IMR-90 (cell line): ENCODE data around the gene SNX3.

Experiments
- CTCF ChIP-seq: conservative IDR thresholded peaks from 2 replicates; pipeline ENCODE4 v1.5.1; 2012; ENCODE audit warnings: mild to moderate bottlenecking, low read depth, low read length, improper control_type of control experiment
- SMC3 ChIP-seq: fragments of 150-350 bp; IDR thresholded peaks from 2 replicates; pipeline ENCODE4 v1.6.1; 2016; ENCODE audit warnings: low read depth, mild to moderate bottlenecking, antibody characterized with exemption, low read length, moderate library complexity

DNA sequence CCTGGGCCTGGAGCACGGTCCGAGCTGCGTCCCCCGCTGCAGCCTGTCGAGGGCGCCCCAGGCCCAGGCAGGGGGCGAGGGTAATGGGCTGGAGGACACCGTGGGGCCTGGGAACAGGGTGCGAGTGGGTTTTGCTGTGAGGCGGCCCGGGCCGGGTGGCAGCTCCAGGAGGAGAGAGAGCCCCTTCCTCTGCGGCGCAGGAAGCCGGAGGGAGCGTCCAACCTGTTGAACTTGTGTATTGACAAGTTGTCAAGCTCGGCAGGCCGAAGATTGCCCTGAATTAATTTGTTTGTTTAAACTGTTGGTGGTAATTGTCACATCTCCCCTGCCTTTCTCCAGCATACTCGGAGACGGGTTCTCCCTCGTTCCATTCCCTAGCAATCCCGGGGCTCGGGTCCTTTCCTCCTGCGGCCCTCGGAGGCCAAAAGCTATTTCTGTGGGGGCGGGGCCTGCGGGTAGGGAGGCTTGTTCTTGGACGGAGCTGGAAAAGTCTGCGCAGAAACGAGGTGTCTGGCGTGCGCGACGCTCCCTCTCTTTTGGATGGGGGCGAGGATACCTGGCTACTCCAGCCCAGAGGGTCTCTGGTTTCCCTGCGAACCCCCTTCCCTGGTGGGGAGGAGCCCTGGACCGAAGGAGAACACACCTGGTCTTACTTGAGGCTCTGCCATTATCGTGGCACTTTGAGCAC, 85.1 kb downstream of the SNX3 start:
- no peak for TF ChIP-seq SMC3
- TF ChIP-seq CTCF = no peak
